H9 (cell line): Measurements from ENCODE around the gene SPRED3. TPM values are rescaled to one million over a fixed set of nuclear protein-coding genes. Genes with fewer than 3 reads are reported as not detected.

Experiments used
- DNase-seq: peaks from one replicate; pipeline ENCODE4 v3.0.0-alpha.2; 2017
- H2AFZ ChIP-seq: one replicate; pipeline ENCODE4 v1.6.1; 2013; ENCODE audit warnings: mild to moderate bottlenecking, low read length, control low read depth, moderate library complexity
- H2AK5ac ChIP-seq: 2 replicates; pipeline ENCODE4 v1.6.1; 2013; ENCODE audit warnings: low read length, control low read depth, mixed read lengths; ENCODE audit not compliant: insufficient read length
- H2BK120ac ChIP-seq: one replicate; pipeline ENCODE4 v1.6.1; 2013; ENCODE audit warnings: low read depth, mild to moderate bottlenecking, low read length, control low read depth, inconsistent platforms; ENCODE audit not compliant: poor library complexity, severe bottlenecking
- H2BK12ac ChIP-seq: 2 replicates; pipeline ENCODE4 v1.6.1; 2013; ENCODE audit warnings: low read length, control low read depth, mixed read lengths, low read depth; ENCODE audit not compliant: insufficient read length
- H2BK15ac ChIP-seq: 2 replicates; pipeline ENCODE4 v1.6.1; 2013; ENCODE audit warnings: low read depth, low read length, control low read depth
- H2BK20ac ChIP-seq: one replicate; pipeline ENCODE4 v1.6.1; 2013; ENCODE audit warnings: low read depth, mild to moderate bottlenecking, low read length, control low read depth, inconsistent platforms; ENCODE audit not compliant: poor library complexity, severe bottlenecking
- H2BK5ac ChIP-seq: 2 replicates; pipeline ENCODE4 v1.6.1; 2013; ENCODE audit warnings: low read length, control low read depth, mixed read lengths; ENCODE audit not compliant: insufficient read length
- H3K14ac ChIP-seq: 2 replicates; pipeline ENCODE4 v1.6.1; 2013; ENCODE audit warnings: low read length, control low read depth; ENCODE audit not compliant: insufficient read depth
- H3K18ac ChIP-seq: 2 replicates; pipeline ENCODE4 v1.6.1; 2013; ENCODE audit warnings: low read depth, mild to moderate bottlenecking, mixed read lengths, low read length, control low read depth; ENCODE audit not compliant: insufficient read length
- H3K23ac ChIP-seq: 2 replicates; pipeline ENCODE4 v1.6.1; 2013; ENCODE audit warnings: low read length, control low read depth, mixed read lengths, low read depth; ENCODE audit not compliant: insufficient read length
- H3K23me2 ChIP-seq: 2 replicates; pipeline ENCODE4 v1.6.1; 2013; ENCODE audit warnings: low read depth, mild to moderate bottlenecking, mixed read lengths, low read length, control low read depth; ENCODE audit not compliant: insufficient read length, poor library complexity, severe bottlenecking
- H3K27ac ChIP-seq: 2 replicates; pipeline ENCODE4 v1.5.1; 2013; ENCODE audit warnings: low read length, control low read depth, mixed read lengths, low read depth; ENCODE audit not compliant: insufficient read length
- H3K27me3 ChIP-seq: 2 replicates; pipeline ENCODE4 v1.6.1; 2013; ENCODE audit warnings: low read length, control low read depth, inconsistent platforms; ENCODE audit not compliant: insufficient read depth
- H3K4ac ChIP-seq: 2 replicates; pipeline ENCODE4 v1.6.1; 2013; ENCODE audit warnings: low read depth, mild to moderate bottlenecking, control low read depth, inconsistent platforms, low read length, moderate library complexity
- H3K4me1 ChIP-seq: 2 replicates; pipeline ENCODE4 v1.6.1; 2013; ENCODE audit warnings: low read length, control low read depth, inconsistent platforms; ENCODE audit not compliant: insufficient read depth
- H3K4me2 ChIP-seq: 2 replicates; pipeline ENCODE4 v1.6.1; 2013; ENCODE audit warnings: low read length, control low read depth, mixed read lengths; ENCODE audit not compliant: insufficient read length, insufficient read depth
- H3K56ac ChIP-seq: 2 replicates; pipeline ENCODE4 v1.6.1; 2013; ENCODE audit warnings: low read depth, mild to moderate bottlenecking, mixed read lengths, low read length, control low read depth; ENCODE audit not compliant: insufficient read length
- H3K79me1 ChIP-seq: 2 replicates; pipeline ENCODE4 v1.6.1; 2013; ENCODE audit warnings: low read depth, mild to moderate bottlenecking, moderate library complexity, low read length, control low read depth, inconsistent platforms; ENCODE audit not compliant: insufficient read depth, poor library complexity, severe bottlenecking
- H3K79me2 ChIP-seq: 2 replicates; pipeline ENCODE4 v1.6.1; 2013; ENCODE audit warnings: low read length, control low read depth, inconsistent platforms; ENCODE audit not compliant: insufficient read depth
- H3K9ac ChIP-seq: 2 replicates; pipeline ENCODE4 v1.6.1; 2013; ENCODE audit warnings: low read length, control low read depth, mixed read lengths; ENCODE audit not compliant: insufficient read length; ENCODE audit errors: extremely low read depth
- H3K9me3 ChIP-seq: one replicate; pipeline ENCODE4 v1.6.1; 2013; ENCODE audit warnings: low read depth, low read length, inconsistent platforms; ENCODE audit not compliant: control insufficient read depth
- H3T11ph ChIP-seq: one replicate; pipeline ENCODE4 v1.6.1; 2013; ENCODE audit warnings: mild to moderate bottlenecking, low read length, control low read depth, inconsistent platforms
- H4K20me1 ChIP-seq: one replicate; pipeline ENCODE4 v1.6.1; 2013; ENCODE audit not compliant: control insufficient read depth, insufficient read length, insufficient read depth
- H4K5ac ChIP-seq: 2 replicates; pipeline ENCODE4 v1.6.1; 2013; ENCODE audit warnings: low read depth, mild to moderate bottlenecking, mixed read lengths, low read length, control low read depth; ENCODE audit not compliant: insufficient read length
- H4K8ac ChIP-seq: replicated peaks from 2 replicates; pipeline ENCODE4 v1.6.1; 2013; ENCODE audit warnings: low read length, control low read depth, mixed read lengths, low read depth; ENCODE audit not compliant: insufficient read length
- H4K91ac ChIP-seq: 2 replicates; pipeline ENCODE4 v1.6.1; 2013; ENCODE audit warnings: low read depth, mild to moderate bottlenecking, moderate library complexity, mixed read lengths, low read length, control low read depth; ENCODE audit not compliant: insufficient read length
- H3K27ac Mint-ChIP-seq, 3 experiments: 2 replicates in 2 of 3; 3 replicates in 1 of 3; pipeline ENCODE4 v1.8.0; 2020 to 2021; ENCODE audit warnings: mixed read lengths in 3 of 3, mild to moderate bottlenecking in 1 of 3, moderate library complexity in 1 of 3
- H3K27me3 Mint-ChIP-seq: 2 replicates; pipeline ENCODE4 v1.8.0; 2021; ENCODE audit warnings: low read depth, mild to moderate bottlenecking, moderate library complexity, mixed read lengths
- H3K36me3 Mint-ChIP-seq, 3 experiments: 2 replicates in 2 of 3; 3 replicates in 1 of 3; pipeline ENCODE4 v1.8.0; 2020 to 2021; ENCODE audit warnings: low read depth in 3 of 3, mixed read lengths in 3 of 3; ENCODE audit not compliant: insufficient read depth in 1 of 3
- H3K4me1 Mint-ChIP-seq, 2 experiments: 2 replicates each; pipeline ENCODE4 v1.8.0; 2020; ENCODE audit warnings: mixed read lengths in 2 of 2
- H3K4me3 Mint-ChIP-seq, 2 experiments: 2 replicates in 1 of 2; 3 replicates in 1 of 2; pipeline ENCODE4 v1.8.0; 2020 to 2021; ENCODE audit warnings: mild to moderate bottlenecking in 2 of 2, mixed read lengths in 2 of 2, moderate library complexity in 1 of 2
- H3K9me3 Mint-ChIP-seq, 2 experiments: 2 replicates in 1 of 2; 3 replicates in 1 of 2; pipeline ENCODE4 v1.8.0; 2020; ENCODE audit warnings: mild to moderate bottlenecking in 2 of 2, mixed read lengths in 2 of 2, moderate library complexity in 1 of 2
- CTCF ChIP-seq: fragments of 200-600 bp; sonication (generic); conservative IDR thresholded peaks from 3 replicates; pipeline ENCODE4 v1.8.0; 2021; ENCODE audit warnings: antibody characterized with exemption, mild to moderate bottlenecking
- WGBS: extraction: QIAGEN DNeasy Blood & Tissue Kit; methylation state at CpG from one replicate; pipeline ENCODE4 v1.1.7; 2013; ENCODE audit warnings: missing lambda C conversion rate, low lambda C conversion rate, mixed read lengths; ENCODE audit not compliant: insufficient read length; ENCODE audit errors: extremely low coverage; 5-methylcytosine and 5-hydroxymethylcytosine counted together
- total RNA-seq: library from RNA; stranded (reverse); gene quantifications from 2 replicates; pipeline ENCODE4 v1.2.1, GENCODE V29; 2021

Gene SPRED3
- total RNA-seq, 1 experiment from 2014 or later = 16.4 TPM

- Histone ChIP-seq H3K9ac (no peak overlapping the region), H2AFZ (no peak overlapping the region), H3K23me2 (no peaks in the 10 kb centered on the region), H3K23ac (no peak overlapping the region), H3K79me2 (no peaks in the 10 kb centered on the region), H4K8ac (no peak overlapping the region), H2BK120ac (no peak overlapping the region), H3K27me3 (no peaks in the 10 kb centered on the region), H3K4ac (no peak overlapping the region), H2BK20ac (no peak overlapping the region), H2BK12ac (no peak overlapping the region), H2BK5ac (no peak overlapping the region), H4K5ac (no peak overlapping the region), H3K18ac (no peak overlapping the region), H3K56ac (no peak overlapping the region), H4K91ac (no peak overlapping the region), H2BK15ac (no peak overlapping the region), H3K27ac (no peak overlapping the region), H2AK5ac (no peak overlapping the region), H3K4me2 (peak overlapping the region; percentile 14), H3T11ph (no peak overlapping the region), H3K14ac (no peak overlapping the region), H4K20me1 (no peaks in the 10 kb centered on the region), H3K9me3 (no peaks in the 10 kb centered on the region), H3K4me1 (no peaks in the 10 kb centered on the region; the same call in 1 of the 2 replicates), H3K79me1 (no peaks in the 10 kb centered on the region)
- Mint-ChIP-seq H3K4me1 (peaks cover 4 to 14% of the 10 kb centered on the region in 2 experiments), H3K9me3 (no peaks in the 10 kb centered on the region), H3K4me3 (peak overlapping the region in 1 of 2 experiments; percentile 61; a peak in 2 of 5 replicates), H3K27ac (peak overlapping the region in 1 of 3 experiments; percentile 50; a peak in 1 of 7 replicates), H3K36me3 (no peaks in the 10 kb centered on the region), H3K27me3 (peaks cover 6% of the 10 kb centered on the region)
- TF ChIP-seq CTCF = no peak
- no peak for DNase-seq
- WGBS = no CpG with 5 or more reads among the region's 7 CpGs
Observed at GRCh38 chr19:38425222-38425809, 36.8 kb downstream of the SPRED3 start.
